RWPE1 (cell line): ENCODE measurements around the gene KRT75.

Experiments used
- CTCF ChIA-PET: fragments of 350-600 bp; sonication (Branson Sonifier 250); formaldehyde crosslinking; extraction: SDS; loops from one replicate; lab custom pipeline; 2021; lab: Yijun Ruan, JAX
- POLR2A ChIA-PET: fragments of 400-600 bp; formaldehyde crosslinking; extraction: SDS; loops from one replicate; lab custom pipeline; 2020; ENCODE audit warnings: antibody characterized with exemption; ENCODE audit not compliant: low non-redundant PET; lab: Yijun Ruan, JAX
- DNase-seq: peaks from one replicate; pipeline ENCODE4 v3.0.0; 2012; ENCODE audit warnings: low spot score
- H3K27ac ChIP-seq: fragments of 450-650 bp; 2 replicates; pipeline ENCODE4 v1.5.1; 2017
- TF ChIP-seq, protein P1 (sequence below): fragments of 450-650 bp; conservative IDR thresholded peaks from 2 replicates; pipeline ENCODE4 v1.5.1; 2017; ENCODE audit warnings: low read depth, mild to moderate bottlenecking

Gene KRT75

DNA sequence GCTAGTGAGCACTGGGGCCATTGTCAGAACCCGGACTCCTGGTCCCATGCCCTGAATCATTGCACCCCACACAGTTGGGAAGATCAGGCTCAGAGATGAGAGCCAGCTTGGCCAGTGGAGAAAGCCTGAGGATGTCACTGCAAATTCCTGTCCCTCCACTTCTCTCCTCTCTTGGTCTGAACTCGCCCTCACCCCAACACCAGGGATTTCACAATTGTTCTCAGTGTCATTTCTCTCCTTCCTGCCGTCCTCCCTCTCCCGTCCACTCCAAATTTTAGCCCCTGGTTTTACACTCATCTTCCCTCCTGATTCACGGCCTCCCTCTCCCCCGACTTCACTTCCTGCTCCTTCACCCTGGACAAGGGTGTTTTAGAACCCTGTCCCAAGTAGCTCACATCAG, 11.1 kb downstream of the KRT75 start:
- TF ChIP-seq, protein P1, sequence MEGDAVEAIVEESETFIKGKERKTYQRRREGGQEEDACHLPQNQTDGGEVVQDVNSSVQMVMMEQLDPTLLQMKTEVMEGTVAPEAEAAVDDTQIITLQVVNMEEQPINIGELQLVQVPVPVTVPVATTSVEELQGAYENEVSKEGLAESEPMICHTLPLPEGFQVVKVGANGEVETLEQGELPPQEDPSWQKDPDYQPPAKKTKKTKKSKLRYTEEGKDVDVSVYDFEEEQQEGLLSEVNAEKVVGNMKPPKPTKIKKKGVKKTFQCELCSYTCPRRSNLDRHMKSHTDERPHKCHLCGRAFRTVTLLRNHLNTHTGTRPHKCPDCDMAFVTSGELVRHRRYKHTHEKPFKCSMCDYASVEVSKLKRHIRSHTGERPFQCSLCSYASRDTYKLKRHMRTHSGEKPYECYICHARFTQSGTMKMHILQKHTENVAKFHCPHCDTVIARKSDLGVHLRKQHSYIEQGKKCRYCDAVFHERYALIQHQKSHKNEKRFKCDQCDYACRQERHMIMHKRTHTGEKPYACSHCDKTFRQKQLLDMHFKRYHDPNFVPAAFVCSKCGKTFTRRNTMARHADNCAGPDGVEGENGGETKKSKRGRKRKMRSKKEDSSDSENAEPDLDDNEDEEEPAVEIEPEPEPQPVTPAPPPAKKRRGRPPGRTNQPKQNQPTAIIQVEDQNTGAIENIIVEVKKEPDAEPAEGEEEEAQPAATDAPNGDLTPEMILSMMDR, result no peak
- no peak overlapping the region for H3K27ac ChIP-seq
- POLR2A ChIA-PET, result no interaction called here
- CTCF ChIA-PET, result interaction anchor here (0.5 kb wide), 1 partner anchor 13 kb away, joined by 3 read pairs; no protein-coding TSS in a partner anchor
- no peak for DNase-seq

GRCh38 chr12:52419656-52420055, 14.5 kb downstream of the KRT75 start:
- TF ChIP-seq, protein P1, result no peak
- DNase-seq, result no peak
- ChIA-PET POLR2A (no interaction called here), CTCF (no interaction called here)
- no peak overlapping the region for H3K27ac ChIP-seq

DNA sequence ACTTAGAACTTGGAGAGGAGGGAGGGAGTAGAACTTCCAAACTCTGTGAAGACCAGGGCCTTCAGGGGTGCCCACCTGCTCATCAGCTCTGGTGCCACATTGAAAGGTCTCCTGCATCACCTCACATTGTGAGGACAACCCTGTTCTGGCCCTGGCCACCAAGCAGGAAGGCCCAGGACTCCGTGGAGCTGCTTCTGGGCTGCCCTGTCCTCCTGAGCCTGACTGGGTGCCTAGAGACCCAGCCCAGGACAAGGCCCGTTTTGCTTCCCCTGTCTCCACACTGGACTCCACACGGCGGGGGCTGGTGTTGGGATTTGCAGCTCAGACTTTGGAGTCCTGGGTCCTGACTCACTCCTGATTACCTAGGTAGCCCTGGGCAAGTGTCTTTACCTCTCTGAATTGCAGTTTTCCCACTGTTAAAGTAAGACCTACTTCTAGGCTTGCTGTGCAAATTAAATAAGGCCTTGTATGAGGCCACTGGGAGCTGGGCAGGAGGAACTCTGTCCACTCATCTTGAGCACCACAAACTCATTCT, 15.5 kb downstream of the KRT75 start:
- DNase-seq, result no peak
- TF ChIP-seq, protein P1, result no peak
- CTCF ChIA-PET, result no interaction called here
- no peak overlapping the region for H3K27ac ChIP-seq
- POLR2A ChIA-PET, result no interaction called here

GRCh38 chr12:52417740-52418139, 16.4 kb downstream of the KRT75 start:
- no peak for DNase-seq
- CTCF ChIA-PET, result interaction anchor here (0.5 kb wide), 1 partner anchor 461 kb away, joined by 3 read pairs; no protein-coding TSS in a partner anchor
- TF ChIP-seq, protein P1, result no peak
- POLR2A ChIA-PET, result no interaction called here
- H3K27ac ChIP-seq, result peak overlapping the region; percentile 23

DNA sequence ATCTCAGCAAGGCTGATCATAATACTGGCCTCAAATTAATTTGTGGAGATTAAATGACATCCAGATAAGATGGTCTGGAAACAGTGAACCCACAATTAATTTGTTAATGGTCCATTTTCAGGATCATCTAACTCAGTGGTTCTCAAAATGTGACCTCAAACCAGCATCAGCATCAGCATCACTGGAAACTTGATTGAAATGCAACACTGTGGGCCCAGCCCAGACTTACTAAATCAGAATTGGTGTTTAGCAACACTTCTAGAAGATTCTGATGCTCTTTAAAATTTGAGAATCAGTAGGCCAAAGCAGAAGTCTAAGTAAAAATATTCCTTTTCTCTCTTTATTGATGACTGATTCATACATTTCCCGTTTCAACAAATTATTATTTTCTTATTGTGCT, 17.4 kb downstream of the KRT75 start:
- DNase-seq, result no peak
- ChIA-PET POLR2A (no interaction called here), CTCF (no interaction called here)
- TF ChIP-seq, protein P1, result no peak
- H3K27ac ChIP-seq, result no peak overlapping the region

GRCh38 chr12:52415870-52416750, 18.1 kb downstream of the KRT75 start:
- peak; percentile 81 for DNase-seq
- TF ChIP-seq, protein P1, result no peak
- ChIA-PET CTCF (interaction anchor here (0.6 kb wide), 1 partner anchor 10 kb away, joined by 3 read pairs; the partner anchor contains the start of gene KRT82), POLR2A (no interaction called here)
- H3K27ac ChIP-seq, result peak overlapping the region; percentile 72
